ENCODE results near the gene CD37. TPM values are rescaled to one million over a fixed set of nuclear protein-coding genes. Genes with fewer than 3 reads are reported as not detected.

Gene CD37
- total and polyA plus RNA-seq, 8 donors: 0.35 to 23.1 (median 2.0) TPM

DNA sequence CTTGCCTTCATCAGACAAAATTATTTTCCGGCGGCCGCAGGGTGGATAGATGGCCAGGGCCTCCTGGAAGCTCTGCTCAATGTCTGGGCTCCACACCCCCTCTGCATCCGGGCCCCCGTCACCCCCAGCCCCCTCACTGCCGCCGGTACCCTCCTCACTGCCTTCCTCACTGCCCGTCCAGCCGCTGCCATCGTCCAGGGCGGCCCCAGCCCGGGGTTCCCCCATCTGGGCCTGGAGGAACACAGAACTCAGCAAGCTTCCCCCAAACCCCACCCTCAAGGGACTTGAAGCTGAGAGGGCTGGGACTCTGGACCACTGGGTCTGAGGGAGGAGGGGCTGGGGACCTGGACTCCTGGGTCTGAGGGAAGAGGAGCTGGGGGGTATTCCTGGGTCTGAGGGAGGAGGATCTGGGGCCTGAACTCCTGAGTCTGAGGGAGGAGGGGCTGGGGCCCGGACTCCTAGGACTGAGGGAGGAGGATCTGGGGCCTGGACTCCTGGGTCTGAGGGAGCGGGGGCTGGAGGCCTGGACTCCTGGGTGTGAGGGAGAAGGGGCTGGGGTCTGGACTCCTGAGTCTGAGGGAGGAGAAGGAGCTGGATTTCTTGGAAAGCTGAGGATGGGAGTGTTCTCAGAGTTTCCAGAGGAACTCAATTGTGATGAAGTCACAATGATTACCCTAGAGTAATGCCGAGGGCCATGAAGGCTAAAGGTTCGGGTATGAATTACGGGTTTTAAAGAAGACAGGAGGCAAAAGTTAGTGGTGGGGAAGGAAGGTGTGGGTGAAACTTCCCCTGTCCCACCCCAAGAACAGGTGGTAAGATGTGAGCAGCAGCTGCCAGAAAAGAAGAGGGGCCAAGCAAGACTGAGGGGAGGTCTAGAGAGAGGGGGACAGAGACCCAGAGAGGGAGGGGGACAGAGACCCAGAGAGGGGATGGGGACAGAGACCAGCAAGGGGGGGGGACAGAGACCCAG, 24.9 kb downstream of the CD37 start:
- Histone ChIP-seq H3K4me3 (no peak overlapping the region), H3K36me3 (peaks cover 0 to under 1% (median 0%) of the 10 kb centered on the region in 3 donors), H3K27me3 (no peaks in the 10 kb centered on the region), H3K9me3 (no peaks in the 10 kb centered on the region), H3K4me1 (peaks cover 0 to 4% (median 0%) of the 10 kb centered on the region in 3 donors), H3K27ac (no peak overlapping the region)
- 83 to 91% methylated on average over 17 of the region's 17 CpGs for WGBS, 2 donors
- peak in 1 of 6 donors; percentile 53 for DNase-seq
- TF ChIP-seq, protein P1, sequence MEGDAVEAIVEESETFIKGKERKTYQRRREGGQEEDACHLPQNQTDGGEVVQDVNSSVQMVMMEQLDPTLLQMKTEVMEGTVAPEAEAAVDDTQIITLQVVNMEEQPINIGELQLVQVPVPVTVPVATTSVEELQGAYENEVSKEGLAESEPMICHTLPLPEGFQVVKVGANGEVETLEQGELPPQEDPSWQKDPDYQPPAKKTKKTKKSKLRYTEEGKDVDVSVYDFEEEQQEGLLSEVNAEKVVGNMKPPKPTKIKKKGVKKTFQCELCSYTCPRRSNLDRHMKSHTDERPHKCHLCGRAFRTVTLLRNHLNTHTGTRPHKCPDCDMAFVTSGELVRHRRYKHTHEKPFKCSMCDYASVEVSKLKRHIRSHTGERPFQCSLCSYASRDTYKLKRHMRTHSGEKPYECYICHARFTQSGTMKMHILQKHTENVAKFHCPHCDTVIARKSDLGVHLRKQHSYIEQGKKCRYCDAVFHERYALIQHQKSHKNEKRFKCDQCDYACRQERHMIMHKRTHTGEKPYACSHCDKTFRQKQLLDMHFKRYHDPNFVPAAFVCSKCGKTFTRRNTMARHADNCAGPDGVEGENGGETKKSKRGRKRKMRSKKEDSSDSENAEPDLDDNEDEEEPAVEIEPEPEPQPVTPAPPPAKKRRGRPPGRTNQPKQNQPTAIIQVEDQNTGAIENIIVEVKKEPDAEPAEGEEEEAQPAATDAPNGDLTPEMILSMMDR (IDR thresholded peaks at IDR 0.05): no peak
- no peak for FAIRE-seq
- intact Hi-C loops (cut with DNase I): no loop called here
- ATAC-seq: no peak

DNA sequence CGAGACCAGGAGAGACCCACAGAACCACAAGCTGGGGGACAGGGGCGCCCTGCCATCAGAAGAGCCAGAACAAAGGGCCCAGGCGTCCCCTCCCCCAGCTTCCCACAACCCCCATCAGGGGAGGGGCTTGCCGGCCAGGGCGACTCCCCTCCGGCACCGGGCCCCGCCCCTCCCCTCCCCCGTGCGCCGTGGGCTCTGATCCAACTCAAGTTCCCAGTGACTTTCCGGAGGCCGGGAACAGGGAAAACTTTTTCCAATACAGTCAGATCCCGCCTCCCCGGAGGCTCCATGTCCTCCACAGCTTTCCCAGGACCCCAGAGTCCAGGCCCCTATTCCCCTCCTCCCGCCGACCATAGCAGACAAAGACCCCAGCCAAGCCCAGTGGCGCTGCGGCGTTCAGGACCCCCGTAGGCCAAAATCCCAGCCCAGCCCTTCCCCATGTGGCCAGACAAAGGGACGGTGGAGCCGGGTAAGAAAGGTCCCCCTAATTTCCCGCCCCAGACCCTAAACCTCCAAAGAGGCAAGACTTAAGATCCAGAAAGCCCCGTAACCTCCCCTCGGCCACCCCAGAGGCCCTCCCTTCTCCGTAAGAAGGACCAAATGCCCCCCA, 26.3 kb downstream of the CD37 start:
- no peaks in the 10 kb centered on the region for H3K36me3 ChIP-seq
- ATAC-seq: peak; percentile 48 to 69 (median 64)
- peak overlapping the region; percentile 38 to 77 (median 57) for H3K4me3 ChIP-seq
- H3K27me3 ChIP-seq: no peaks in the 10 kb centered on the region
- FAIRE-seq: no peak
- TF ChIP-seq, protein P1 (IDR thresholded peaks at IDR 0.05): no peak
- intact Hi-C loops (cut with DNase I): no loop called here
- DNase-seq: peak; percentile 79 to 91 (median 86)
- no peaks in the 10 kb centered on the region for H3K9me3 ChIP-seq
- WGBS, 2 donors: 4% methylated on average over 19 to 27 of the region's 27 CpGs
- H3K27ac ChIP-seq: peak overlapping the region; percentile 44 to 90 (median 78)
- H3K4me1 ChIP-seq: peaks cover 0 to 4% (median 0%) of the 10 kb centered on the region in 3 donors

DNA sequence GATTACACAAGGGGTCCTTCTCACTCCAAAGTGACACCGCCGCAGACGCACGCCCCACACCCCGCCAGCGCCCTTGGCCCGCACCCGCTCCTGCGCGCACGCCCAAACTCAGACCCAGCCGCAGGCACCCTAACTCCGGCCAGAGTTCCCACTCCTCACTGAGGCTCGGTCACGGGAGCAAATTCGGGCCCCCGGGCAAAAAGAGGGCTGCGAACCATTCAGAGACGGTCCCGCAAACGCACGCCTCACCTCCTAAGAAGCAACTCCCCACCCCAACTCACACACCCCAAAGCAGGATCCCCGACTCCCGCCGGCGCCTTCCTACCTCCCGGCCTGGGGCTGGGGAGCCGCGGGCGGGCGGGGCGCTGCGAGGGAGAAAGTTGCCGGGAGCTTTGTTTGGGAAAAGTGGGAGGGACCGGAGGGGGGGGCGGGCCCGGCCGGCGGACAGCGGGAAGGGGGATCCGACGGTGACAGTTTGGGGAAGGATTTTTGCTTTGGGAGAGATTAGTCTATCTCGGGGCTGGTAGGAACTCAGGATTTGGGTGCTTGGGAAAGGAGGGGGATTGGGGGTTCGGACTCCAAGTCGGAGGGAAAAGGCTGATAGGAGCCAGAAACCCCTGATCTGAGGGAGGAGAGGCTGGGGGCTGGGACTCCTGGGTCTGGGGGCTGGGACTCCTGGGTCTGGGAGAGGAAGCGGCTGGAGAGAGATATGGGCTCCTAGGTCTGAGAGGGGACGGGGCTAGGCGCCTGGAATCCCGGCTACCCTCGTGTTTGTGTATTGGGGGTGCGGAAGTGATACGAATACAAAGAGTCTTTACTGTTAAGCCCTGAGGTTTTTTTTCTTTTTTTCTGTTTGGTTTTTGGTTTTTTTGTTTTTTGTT, 27.1 kb downstream of the CD37 start, which contains the start of gene TEAD2:
TEAD2 (minus strand) TSS at position 369 of the 881 bp plus-strand sequence. CDS start 2,341 bp downstream, outside the sequence.
- intact Hi-C loops (cut with DNase I): no loop called here
- Histone ChIP-seq H3K4me1 (peaks cover 0 to 4% (median 0%) of the 10 kb centered on the region in 3 donors), H3K36me3 (no peaks in the 10 kb centered on the region), H3K27ac (peak within 1 kb of the TSS; percentile 44 to 90 (median 78)), H3K4me3 (peak within 1 kb of the TSS; percentile 38 to 77 (median 57)), H3K27me3 (no peaks in the 10 kb centered on the region), H3K9me3 (no peaks in the 10 kb centered on the region)
- WGBS, 2 donors: 0% methylated on average over 52 of the region's 52 CpGs
- TF ChIP-seq, protein P1 (IDR thresholded peaks at IDR 0.05): no peak
- ATAC-seq: peak; percentile 55 to 71 (median 62)
- FAIRE-seq: no peak
- DNase-seq: peak; percentile 64 to 87 (median 81)

DNA sequence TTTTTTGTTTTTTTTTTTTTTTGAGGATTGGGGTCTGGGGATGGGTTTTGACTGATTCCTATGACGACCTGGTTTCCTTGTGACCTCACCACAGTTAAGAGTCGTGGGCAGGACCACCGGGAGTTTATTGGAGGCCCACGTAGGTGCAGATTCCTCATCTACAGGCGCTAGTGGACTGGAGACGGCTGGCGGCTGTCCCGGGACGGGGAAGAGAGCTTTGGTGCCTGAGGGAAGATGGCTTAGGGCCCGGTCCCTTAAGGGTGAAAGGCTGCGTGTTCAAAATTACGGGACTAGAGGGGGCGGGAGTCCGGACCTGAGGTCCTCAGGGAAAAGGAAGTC, 27.7 kb downstream of the CD37 start:
- peak in 3 of 4 donors; percentile 3 to 5 (median 3) for ATAC-seq
- TF ChIP-seq, protein P1 (IDR thresholded peaks at IDR 0.05): no peak
- intact Hi-C loops (cut with DNase I): no loop called here
- WGBS, 2 donors: 0% methylated on average over 14 of the region's 14 CpGs
- Histone ChIP-seq H3K9me3 (no peaks in the 10 kb centered on the region), H3K27me3 (no peaks in the 10 kb centered on the region), H3K4me3 (peak overlapping the region in 2 of 4 donors; percentile 58 to 77), H3K27ac (peak overlapping the region in 3 of 4 donors; percentile 68 to 90 (median 87)), H3K4me1 (peaks cover 0 to 4% (median 0%) of the 10 kb centered on the region in 3 donors), H3K36me3 (no peaks in the 10 kb centered on the region)
- no peak for FAIRE-seq
- peak in 5 of 6 donors; percentile 39 to 76 (median 66) for DNase-seq

Measured in pancreas (tissue), 10 donors.